Neural crest cell (in vitro differentiated cells): ENCODE results near the gene RFX3. TPM values are rescaled to one million over a fixed set of nuclear protein-coding genes. Genes with fewer than 3 reads are reported as not detected.

Experiments
- DNase-seq: peaks from one replicate; pipeline ENCODE4 v3.0.0; 2021; ENCODE audit warnings: low read depth, mixed read lengths, low spot score
- H3K27ac Mint-ChIP-seq: one replicate; pipeline ENCODE4 v1.8.0; 2021; ENCODE audit warnings: mild to moderate bottlenecking, mixed read lengths; ENCODE audit not compliant: unreplicated experiment
- H3K27me3 Mint-ChIP-seq: 2 replicates; pipeline ENCODE4 v1.8.0; 2021; ENCODE audit warnings: low read depth, mild to moderate bottlenecking, mixed read lengths
- H3K36me3 Mint-ChIP-seq: 2 replicates; pipeline ENCODE4 v1.8.0; 2021; ENCODE audit warnings: low read depth, mild to moderate bottlenecking, mixed read lengths
- H3K4me1 Mint-ChIP-seq: 2 replicates; pipeline ENCODE4 v1.8.0; 2021; ENCODE audit warnings: mixed read lengths
- H3K4me3 Mint-ChIP-seq: one replicate; pipeline ENCODE4 v1.8.0; 2021; ENCODE audit warnings: mild to moderate bottlenecking, mixed read lengths
- H3K9me3 Mint-ChIP-seq: 2 replicates; pipeline ENCODE4 v1.8.0; 2021; ENCODE audit warnings: mixed read lengths
- total RNA-seq: library from RNA; stranded (reverse); gene quantifications from 2 replicates; pipeline ENCODE4 v1.2.1, GENCODE V29; 2021
- TF ChIP-seq, protein P1 (sequence below): fragments of 200-600 bp; sonication (generic); conservative IDR thresholded peaks from 2 replicates; pipeline ENCODE4 v1.5.0; 2021; ENCODE audit warnings: antibody characterized with exemption, mild to moderate bottlenecking

The RFX3 gene
- total RNA-seq, 1 donor from 2014 or later, result 46.9 TPM

DNA sequence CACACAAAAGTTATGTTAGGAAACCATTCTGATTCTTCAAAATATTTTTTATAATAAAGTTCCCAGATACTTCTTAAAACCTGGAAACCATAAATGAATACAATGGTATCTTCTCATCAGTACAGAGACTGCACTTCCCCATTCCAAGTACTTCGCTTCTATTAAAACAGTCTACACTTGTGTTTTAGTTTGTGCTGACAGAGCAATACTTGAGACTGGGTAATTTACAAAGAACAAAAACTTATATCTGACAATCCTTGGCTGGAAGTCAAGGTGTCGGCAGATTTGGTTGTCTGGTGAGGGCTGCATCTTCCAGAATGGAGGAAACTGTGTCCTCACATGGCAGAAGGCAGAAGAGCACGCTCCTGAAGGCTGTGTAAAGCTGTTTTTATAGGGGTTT lies 70.1 kb downstream of the RFX3 start:
- no peak for DNase-seq
- Mint-ChIP-seq H3K36me3 (peaks cover 6% of the 10 kb centered on the region), H3K27me3 (no peaks in the 10 kb centered on the region), H3K4me1 (peaks cover 10% of the 10 kb centered on the region), H3K4me3 (no peak overlapping the region), H3K27ac (no peak overlapping the region), H3K9me3 (no peaks in the 10 kb centered on the region)
- TF ChIP-seq, protein P1, sequence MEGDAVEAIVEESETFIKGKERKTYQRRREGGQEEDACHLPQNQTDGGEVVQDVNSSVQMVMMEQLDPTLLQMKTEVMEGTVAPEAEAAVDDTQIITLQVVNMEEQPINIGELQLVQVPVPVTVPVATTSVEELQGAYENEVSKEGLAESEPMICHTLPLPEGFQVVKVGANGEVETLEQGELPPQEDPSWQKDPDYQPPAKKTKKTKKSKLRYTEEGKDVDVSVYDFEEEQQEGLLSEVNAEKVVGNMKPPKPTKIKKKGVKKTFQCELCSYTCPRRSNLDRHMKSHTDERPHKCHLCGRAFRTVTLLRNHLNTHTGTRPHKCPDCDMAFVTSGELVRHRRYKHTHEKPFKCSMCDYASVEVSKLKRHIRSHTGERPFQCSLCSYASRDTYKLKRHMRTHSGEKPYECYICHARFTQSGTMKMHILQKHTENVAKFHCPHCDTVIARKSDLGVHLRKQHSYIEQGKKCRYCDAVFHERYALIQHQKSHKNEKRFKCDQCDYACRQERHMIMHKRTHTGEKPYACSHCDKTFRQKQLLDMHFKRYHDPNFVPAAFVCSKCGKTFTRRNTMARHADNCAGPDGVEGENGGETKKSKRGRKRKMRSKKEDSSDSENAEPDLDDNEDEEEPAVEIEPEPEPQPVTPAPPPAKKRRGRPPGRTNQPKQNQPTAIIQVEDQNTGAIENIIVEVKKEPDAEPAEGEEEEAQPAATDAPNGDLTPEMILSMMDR, result no peak

GRCh38 chr9:3455094-3455493 lies 70.7 kb downstream of the RFX3 start:
- H3K27me3 Mint-ChIP-seq, result no peaks in the 10 kb centered on the region
- DNase-seq, result no peak
- H3K9me3 Mint-ChIP-seq, result no peaks in the 10 kb centered on the region
- no peak overlapping the region for H3K4me3 Mint-ChIP-seq
- H3K4me1 Mint-ChIP-seq, result peaks cover 10% of the 10 kb centered on the region
- no peak overlapping the region for H3K27ac Mint-ChIP-seq
- TF ChIP-seq, protein P1, result no peak
- H3K36me3 Mint-ChIP-seq, result peaks cover 6% of the 10 kb centered on the region

DNA sequence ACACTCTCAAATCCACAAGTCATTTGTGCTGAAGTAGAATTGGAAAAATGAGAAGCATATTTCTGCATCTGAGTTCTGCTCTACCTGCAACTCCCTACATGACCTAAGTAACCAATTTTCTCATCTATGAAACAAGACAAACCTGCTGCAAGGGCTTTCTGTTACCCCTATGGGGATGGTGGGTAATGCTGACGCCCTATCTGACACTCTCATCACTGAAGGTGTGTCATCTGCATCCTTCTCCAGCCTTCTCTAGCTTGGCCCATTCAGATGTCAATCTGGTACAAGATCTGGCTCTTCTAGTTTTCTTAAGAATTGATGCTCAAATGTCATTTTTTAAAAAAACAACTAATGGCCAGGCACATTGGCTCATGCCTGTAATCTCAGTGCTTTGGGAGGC lies 73.8 kb downstream of the RFX3 start:
- TF ChIP-seq, protein P1, result no peak
- Mint-ChIP-seq H3K4me3 (no peak overlapping the region), H3K27me3 (no peaks in the 10 kb centered on the region), H3K27ac (no peak overlapping the region), H3K36me3 (peaks cover 14% of the 10 kb centered on the region), H3K9me3 (peaks cover 2% of the 10 kb centered on the region), H3K4me1 (peaks cover 27% of the 10 kb centered on the region)
- no peak for DNase-seq

DNA sequence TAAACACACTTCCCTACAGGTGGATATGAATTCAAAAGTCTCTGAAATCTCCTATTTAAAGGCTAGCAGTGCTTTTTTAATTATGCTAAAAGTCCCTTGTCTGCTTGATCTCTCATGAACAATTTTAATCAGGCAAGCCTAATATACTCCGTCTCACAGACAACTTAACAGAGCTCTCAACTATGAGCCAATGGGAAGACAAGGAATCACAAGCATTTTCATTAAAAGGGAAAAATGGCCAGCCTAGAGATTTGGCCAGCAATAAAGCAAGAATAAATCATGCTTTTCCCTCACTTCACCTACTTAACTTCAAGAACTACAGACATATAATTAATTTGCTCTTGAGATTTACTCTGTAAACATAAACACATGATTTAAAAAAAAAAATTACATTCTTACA lies 78.0 kb downstream of the RFX3 start:
- peaks cover 11% of the 10 kb centered on the region for H3K9me3 Mint-ChIP-seq
- no peak overlapping the region for H3K4me3 Mint-ChIP-seq
- peaks cover 40% of the 10 kb centered on the region for H3K4me1 Mint-ChIP-seq
- H3K36me3 Mint-ChIP-seq, result peaks cover 29% of the 10 kb centered on the region
- DNase-seq, result no peak
- H3K27ac Mint-ChIP-seq, result peak overlapping the region; percentile 45
- TF ChIP-seq, protein P1, result no peak
- H3K27me3 Mint-ChIP-seq, result no peaks in the 10 kb centered on the region

GRCh38 chr9:3447143-3447542 lies 78.7 kb downstream of the RFX3 start:
- no peak for DNase-seq
- Mint-ChIP-seq H3K4me1 (peaks cover 40% of the 10 kb centered on the region), H3K9me3 (peaks cover 11% of the 10 kb centered on the region), H3K27ac (no peak overlapping the region), H3K36me3 (peaks cover 29% of the 10 kb centered on the region), H3K27me3 (no peaks in the 10 kb centered on the region), H3K4me3 (no peak overlapping the region)
- TF ChIP-seq, protein P1, result no peak

- Mint-ChIP-seq H3K27ac (no peak overlapping the region), H3K4me3 (no peak overlapping the region), H3K9me3 (peaks cover 11% of the 10 kb centered on the region), H3K4me1 (peaks cover 40% of the 10 kb centered on the region), H3K36me3 (peaks cover 31% of the 10 kb centered on the region), H3K27me3 (no peaks in the 10 kb centered on the region)
- no peak for DNase-seq
- TF ChIP-seq, protein P1, result no peak
Observed at GRCh38 chr9:3446313-3446712, 79.5 kb downstream of the RFX3 start.
